OCI-LY7 (cell line): ENCODE results near the gene UBE2J1. TPM values are rescaled to one million over a fixed set of nuclear protein-coding genes. Genes with fewer than 3 reads are reported as not detected.

Experiments used
- BruUV-seq: library from RNA; stranded (reverse); fragments of 400-500 nt; replicated peaks from 2 replicates; lab custom pipeline; 2021; lab: Mats Ljungman, UMichigan
- CTCF ChIA-PET: fragments of 300-600 bp; sonication (Branson Sonifier 250); formaldehyde crosslinking; loops from one replicate; lab custom pipeline; 2022; ENCODE audit warnings: antibody characterized with exemption; ENCODE audit not compliant: unreplicated experiment; lab: Charles Lee
- POLR2A ChIA-PET: fragments of 300-600 bp; sonication (Branson Sonifier 250); formaldehyde crosslinking; loops from one replicate; lab custom pipeline; 2022; ENCODE audit warnings: antibody characterized with exemption; lab: Charles Lee
- DNase-seq: peaks from one replicate; pipeline ENCODE4 v3.0.0-alpha.2; 2015; ENCODE audit warnings: low spot score
- H2AFZ ChIP-seq: fragments of 200-600 bp; sonication (generic), shearing (Covaris generic); 2 replicates; pipeline ENCODE4 v1.6.1; 2014; ENCODE audit warnings: mild to moderate bottlenecking, antibody characterized with exemption, low read length, moderate library complexity
- H3K27ac ChIP-seq: fragments of 200-600 bp; sonication (generic); 2 replicates; pipeline ENCODE4 v1.5.1; 2014; ENCODE audit warnings: mixed run types, low read depth, mild to moderate bottlenecking, moderate library complexity, low read length, inconsistent platforms; ENCODE audit not compliant: poor library complexity, severe bottlenecking
- H3K36me3 ChIP-seq: fragments of 200-600 bp; sonication (generic); 2 replicates; pipeline ENCODE4 v1.6.1; 2014; ENCODE audit warnings: mild to moderate bottlenecking, antibody characterized with exemption, low read length, moderate library complexity, mixed read lengths; ENCODE audit not compliant: insufficient read depth
- H3K4me1 ChIP-seq: fragments of 200-600 bp; sonication (generic); 2 replicates; pipeline ENCODE4 v1.5.1; 2014; ENCODE audit warnings: mild to moderate bottlenecking, low read length; ENCODE audit not compliant: insufficient read depth, poor library complexity, severe bottlenecking
- H3K4me2 ChIP-seq: fragments of 200-600 bp; sonication (generic); 2 replicates; pipeline ENCODE4 v1.6.1; 2014; ENCODE audit warnings: mild to moderate bottlenecking, low read length
- H3K4me3 ChIP-seq: fragments of 200-600 bp; sonication (generic); 2 replicates; pipeline ENCODE4 v1.5.1; 2014; ENCODE audit warnings: mild to moderate bottlenecking, low read depth, low read length; ENCODE audit not compliant: poor library complexity, severe bottlenecking
- H3K79me2 ChIP-seq: fragments of 200-600 bp; sonication (generic); 2 replicates; pipeline ENCODE4 v1.6.1; 2016; ENCODE audit warnings: low read depth, mild to moderate bottlenecking, low read length, moderate library complexity, mixed read lengths; ENCODE audit not compliant: insufficient read depth
- H3K9me2 ChIP-seq: fragments of 200-600 bp; sonication (generic); 2 replicates; pipeline ENCODE4 v1.6.1; 2016; ENCODE audit warnings: mild to moderate bottlenecking, low read length, mixed read lengths; ENCODE audit not compliant: insufficient read depth
- H3K9me3 ChIP-seq: fragments of 200-600 bp; sonication (generic); 2 replicates; pipeline ENCODE4 v1.6.1; 2014; ENCODE audit warnings: mild to moderate bottlenecking, mixed run types, low read length, mixed read lengths
- H4K20me1 ChIP-seq: fragments of 200-600 bp; sonication (generic); 2 replicates; pipeline ENCODE4 v1.6.1; 2014; ENCODE audit warnings: mild to moderate bottlenecking, antibody characterized with exemption, low read length, moderate library complexity, mixed read lengths; ENCODE audit not compliant: insufficient read depth
- EZH2phosphoT487 ChIP-seq: fragments of 200-600 bp; sonication (generic); IDR thresholded peaks from 2 replicates; pipeline ENCODE4 v1.6.1; 2018; ENCODE audit warnings: low read depth, borderline replicate concordance, mild to moderate bottlenecking, mixed run types, antibody characterized with exemption, low read length, moderate library complexity, mixed read lengths
- intact Hi-C: fragments of 100-400 bp; cut with micrococcal nuclease; formaldehyde crosslinking; loops from one replicate; pipeline ENCODE4 v1.10.0; 2022; ENCODE audit not compliant: unreplicated experiment
- total RNA-seq, 2 experiments: library from RNA; depleted of rRNA in 1 of 2; stranded (reverse); fragments of >200 nt in 1 of 2; shearing (Covaris generic) in 1 of 2; gene quantifications; 2 replicates each; pipeline ENCODE4 v1.2.3, GENCODE V29; 2014 to 2022
- TF ChIP-seq, protein P1 (sequence below): fragments of 200-600 bp; sonication (generic); conservative IDR thresholded peaks from 2 replicates; pipeline ENCODE4 v1.5.1; 2014; ENCODE audit warnings: mild to moderate bottlenecking, antibody characterized with exemption, low read length, moderate library complexity, mixed read lengths

The UBE2J1 gene
- total RNA-seq, 2 experiments from 2014 or later, result 117 to 243 TPM

DNA sequence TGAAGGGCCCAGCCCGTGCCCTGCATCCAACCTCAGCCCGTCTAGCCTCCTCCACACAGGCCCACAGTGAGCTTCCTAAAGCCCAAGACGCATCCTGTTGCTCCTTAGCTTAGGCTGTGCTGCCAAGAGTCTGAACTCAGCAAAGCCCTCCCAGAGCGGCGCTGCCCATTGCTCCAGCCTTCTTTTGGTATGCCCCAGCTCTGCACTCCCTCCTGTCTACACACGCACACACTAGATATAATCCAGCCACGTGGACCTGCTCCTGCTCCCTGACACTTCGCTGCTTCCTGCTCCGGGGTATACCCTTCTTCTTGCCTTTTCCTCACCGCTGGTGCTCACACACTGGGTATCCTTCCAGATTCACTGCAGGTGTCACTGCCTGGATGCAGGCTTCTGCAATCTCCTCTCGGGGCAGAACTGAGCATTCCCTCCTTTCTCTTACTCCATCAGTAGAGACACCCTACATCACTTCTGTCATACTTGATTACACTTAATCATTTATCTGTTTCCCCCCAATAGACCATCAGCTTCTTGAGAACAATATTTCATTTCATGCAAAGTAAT is 61.2 kb downstream of the UBE2J1 start:
- Histone ChIP-seq H3K9me2 (no peaks in the 10 kb centered on the region), H3K27ac (no peak overlapping the region), H4K20me1 (no peaks in the 10 kb centered on the region), H3K4me3 (no peak overlapping the region), H3K36me3 (no peaks in the 10 kb centered on the region), H3K79me2 (no peaks in the 10 kb centered on the region), H3K4me1 (no peaks in the 10 kb centered on the region), H3K9me3 (no peaks in the 10 kb centered on the region), H2AFZ (no peak overlapping the region), H3K4me2 (no peak overlapping the region)
- DNase-seq, result no peak
- intact Hi-C loops, result no loop called here
- TF ChIP-seq, protein P1, sequence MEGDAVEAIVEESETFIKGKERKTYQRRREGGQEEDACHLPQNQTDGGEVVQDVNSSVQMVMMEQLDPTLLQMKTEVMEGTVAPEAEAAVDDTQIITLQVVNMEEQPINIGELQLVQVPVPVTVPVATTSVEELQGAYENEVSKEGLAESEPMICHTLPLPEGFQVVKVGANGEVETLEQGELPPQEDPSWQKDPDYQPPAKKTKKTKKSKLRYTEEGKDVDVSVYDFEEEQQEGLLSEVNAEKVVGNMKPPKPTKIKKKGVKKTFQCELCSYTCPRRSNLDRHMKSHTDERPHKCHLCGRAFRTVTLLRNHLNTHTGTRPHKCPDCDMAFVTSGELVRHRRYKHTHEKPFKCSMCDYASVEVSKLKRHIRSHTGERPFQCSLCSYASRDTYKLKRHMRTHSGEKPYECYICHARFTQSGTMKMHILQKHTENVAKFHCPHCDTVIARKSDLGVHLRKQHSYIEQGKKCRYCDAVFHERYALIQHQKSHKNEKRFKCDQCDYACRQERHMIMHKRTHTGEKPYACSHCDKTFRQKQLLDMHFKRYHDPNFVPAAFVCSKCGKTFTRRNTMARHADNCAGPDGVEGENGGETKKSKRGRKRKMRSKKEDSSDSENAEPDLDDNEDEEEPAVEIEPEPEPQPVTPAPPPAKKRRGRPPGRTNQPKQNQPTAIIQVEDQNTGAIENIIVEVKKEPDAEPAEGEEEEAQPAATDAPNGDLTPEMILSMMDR, result no peak
- no peak for TF ChIP-seq EZH2phosphoT487
- no TSS peak for BruUV-seq
- ChIA-PET CTCF (no interaction called here), POLR2A (interaction anchor here (0.7 to 0.9 kb wide), 3 partner anchors 8 to 76 kb away, joined by 4 to 5 read pairs (median 5); no protein-coding TSS in a partner anchor)

- ChIA-PET POLR2A (interaction anchor here (0.9 kb wide), 1 partner anchor 13 kb away, joined by 5 read pairs; no protein-coding TSS in a partner anchor), CTCF (no interaction called here)
- intact Hi-C loops, result no loop called here
- Histone ChIP-seq H3K4me3 (no peak overlapping the region), H3K36me3 (no peaks in the 10 kb centered on the region), H3K4me1 (no peaks in the 10 kb centered on the region), H3K4me2 (no peak overlapping the region), H4K20me1 (no peaks in the 10 kb centered on the region), H3K27ac (no peak overlapping the region), H3K9me2 (no peaks in the 10 kb centered on the region), H3K9me3 (no peaks in the 10 kb centered on the region), H2AFZ (no peak overlapping the region), H3K79me2 (no peaks in the 10 kb centered on the region)
- no TSS peak for BruUV-seq
- TF ChIP-seq, protein P1, result no peak
- TF ChIP-seq EZH2phosphoT487, result no peak
- no peak for DNase-seq
These were observed 61.9 kb downstream of the UBE2J1 start for GRCh38 chr6:89290401-89291155.

DNA sequence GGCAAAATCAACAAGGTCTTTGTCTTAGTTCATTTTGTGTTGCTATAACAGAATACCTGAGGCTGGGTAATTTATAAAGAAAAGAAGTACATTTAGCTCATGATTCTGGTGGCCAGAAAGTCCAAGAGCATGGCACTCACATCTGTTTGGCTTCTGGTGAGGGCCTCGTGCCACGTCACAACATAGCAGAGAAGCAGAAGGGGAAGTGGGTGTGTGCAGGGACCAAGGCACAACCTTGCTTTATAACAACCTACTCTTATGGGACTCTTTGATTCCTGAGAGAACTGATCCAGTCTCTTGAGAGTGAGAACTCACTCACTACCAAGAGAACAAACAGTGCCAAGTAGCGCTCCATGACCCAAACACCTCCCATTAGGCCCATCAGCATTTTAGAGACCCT is 62.8 kb downstream of the UBE2J1 start:
- H3K36me3 ChIP-seq, result no peaks in the 10 kb centered on the region
- TF ChIP-seq, protein P1, result no peak
- no peak for TF ChIP-seq EZH2phosphoT487
- BruUV-seq, result no TSS peak
- H4K20me1 ChIP-seq, result no peaks in the 10 kb centered on the region
- H3K79me2 ChIP-seq, result no peaks in the 10 kb centered on the region
- no peak overlapping the region for H3K27ac ChIP-seq
- no peak overlapping the region for H3K4me2 ChIP-seq
- no peaks in the 10 kb centered on the region for H3K4me1 ChIP-seq
- H3K9me3 ChIP-seq, result no peaks in the 10 kb centered on the region
- CTCF ChIA-PET, result interaction anchor here (0.6 kb wide), 1 partner anchor 307 kb away, joined by 3 read pairs; no protein-coding TSS in a partner anchor
- no peak overlapping the region for H2AFZ ChIP-seq
- POLR2A ChIA-PET, result no interaction called here
- no peaks in the 10 kb centered on the region for H3K9me2 ChIP-seq
- no peak overlapping the region for H3K4me3 ChIP-seq
- no peak for DNase-seq
- intact Hi-C loops, result no loop called here
